Measurements from ENCODE around the gene LILRB1.
"Not testable (repeated sequence)": the region's sequence is repeated elsewhere in the genome, so short reads cannot be mapped to it uniquely, and the experiment has no call there.

The LILRB1 gene

DNA sequence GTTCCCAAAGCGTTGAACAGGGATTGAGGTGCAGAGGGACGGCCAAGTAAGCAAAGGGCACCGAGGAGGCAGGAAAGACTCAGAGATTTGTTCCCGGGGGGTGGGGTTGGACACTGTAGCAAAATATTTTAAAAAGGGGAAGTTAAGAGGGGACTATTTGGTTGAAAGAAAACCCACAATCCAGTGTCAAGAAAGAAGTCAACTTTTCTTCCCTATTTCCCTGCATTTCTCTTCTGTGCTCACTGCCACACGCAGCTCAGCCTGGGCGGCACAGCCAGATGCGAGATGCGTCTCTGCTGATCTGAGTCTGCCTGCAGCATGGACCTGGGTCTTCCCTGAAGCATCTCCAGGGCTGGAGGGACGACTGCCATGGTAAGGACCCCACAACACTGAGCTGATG, at the start of gene LILRB1:
Gene LILRB1 (plus strand): TSS at position 223 of the 400 bp plus-strand sequence. CDS start 590 bp downstream, outside the sequence.
- not testable (repeated sequence) for FAIRE-seq

DNA sequence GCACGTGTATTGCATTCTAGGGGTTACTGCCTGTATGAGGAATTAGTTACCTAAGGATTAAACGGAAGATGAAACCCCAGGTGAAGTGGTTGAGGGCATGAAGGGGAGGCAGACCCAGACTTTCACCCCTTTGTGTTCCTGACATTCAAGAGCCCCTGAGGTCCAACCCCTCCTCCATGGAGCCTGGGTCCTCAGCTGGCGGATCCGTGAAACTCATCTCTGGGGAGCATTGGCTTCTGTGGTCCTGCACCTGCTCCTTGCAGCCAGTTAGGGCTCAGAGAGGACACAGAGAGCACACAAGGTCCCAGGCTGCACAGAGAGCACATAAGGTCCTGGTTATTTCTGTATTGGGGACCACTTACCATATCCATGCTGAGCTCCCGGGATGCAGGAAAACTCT, 43.9 kb upstream of the LILRB1 start:
- no peak for FAIRE-seq

DNA sequence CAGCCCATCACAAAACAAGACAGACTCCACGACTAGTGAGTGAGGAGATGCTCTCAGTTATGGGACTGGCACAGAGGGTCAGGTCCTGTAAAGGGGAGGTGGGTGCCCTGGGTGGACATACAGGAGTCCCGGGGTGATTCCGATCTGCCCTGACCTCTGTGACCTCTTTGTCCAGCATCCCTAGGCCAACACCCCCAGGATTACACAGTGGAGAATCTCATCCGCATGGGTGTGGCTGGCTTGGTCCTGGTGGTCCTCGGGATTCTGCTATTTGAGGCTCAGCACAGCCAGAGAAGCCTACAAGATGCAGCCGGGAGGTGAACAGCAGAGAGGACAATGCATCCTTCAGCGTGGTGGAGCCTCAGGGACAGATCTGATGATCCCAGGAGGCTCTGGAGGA, 43.3 kb upstream of the LILRB1 start:
- no peak for FAIRE-seq

DNA sequence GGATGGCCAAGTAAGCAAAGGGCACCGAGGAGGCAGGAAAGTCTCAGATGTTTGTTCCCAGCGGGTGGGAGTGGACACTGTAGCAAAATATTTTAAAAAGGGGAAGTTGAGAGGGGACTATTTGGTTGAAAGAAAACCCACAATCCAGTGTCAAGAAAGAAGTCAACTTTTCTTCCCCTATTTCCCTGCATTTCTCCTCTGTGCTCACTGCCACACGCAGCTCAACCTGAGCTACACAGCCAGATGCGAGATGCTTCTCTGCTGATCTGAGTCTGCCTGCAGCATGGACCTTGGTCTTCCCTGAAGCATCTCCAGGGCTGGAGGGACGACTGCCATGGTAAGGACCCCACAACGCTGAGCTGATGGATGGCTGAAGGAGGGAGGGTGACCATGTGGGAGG, 36.8 kb upstream of the LILRB1 start, which contains the start of gene LILRA1:
Gene LILRA1 (plus strand): TSS at position 188 of the 400 bp plus-strand sequence. CDS start 613 bp downstream, outside the sequence.
- FAIRE-seq = not testable (repeated sequence)

DNA sequence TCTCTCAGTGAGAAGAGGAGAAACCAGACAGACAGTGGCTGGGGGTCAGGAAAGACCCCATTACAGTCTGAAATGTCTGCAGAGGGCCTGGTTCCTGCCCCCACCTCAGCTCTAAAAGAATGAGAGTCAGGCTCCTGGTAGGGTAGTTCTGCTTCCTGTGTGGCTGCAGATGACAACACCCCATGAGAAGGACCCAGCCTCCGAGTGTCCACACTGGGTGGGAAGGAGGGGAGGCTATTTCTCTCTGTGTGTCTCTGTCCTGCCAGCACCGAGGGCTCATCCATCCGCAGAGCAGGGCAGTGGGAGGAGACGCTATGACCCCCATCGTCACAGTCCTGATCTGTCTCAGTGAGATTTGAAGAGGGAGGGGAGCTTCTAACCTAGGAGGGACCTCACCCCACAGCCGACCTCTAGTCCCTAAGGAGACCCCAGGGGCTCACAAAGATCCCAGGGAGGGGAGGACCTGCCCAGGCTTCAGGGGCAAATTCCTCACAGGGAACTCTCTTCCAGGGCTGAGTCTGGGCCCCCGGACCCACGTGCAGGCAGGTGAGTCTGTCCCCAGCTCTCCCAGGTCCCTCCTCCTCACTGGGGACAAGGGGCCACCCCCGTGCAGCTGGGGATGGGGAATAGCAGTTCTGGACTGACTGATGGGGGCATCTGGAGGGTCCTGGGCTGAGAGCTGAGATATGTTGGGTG, 36.2 kb upstream of the LILRB1 start:
- not testable (repeated sequence) for FAIRE-seq

DNA sequence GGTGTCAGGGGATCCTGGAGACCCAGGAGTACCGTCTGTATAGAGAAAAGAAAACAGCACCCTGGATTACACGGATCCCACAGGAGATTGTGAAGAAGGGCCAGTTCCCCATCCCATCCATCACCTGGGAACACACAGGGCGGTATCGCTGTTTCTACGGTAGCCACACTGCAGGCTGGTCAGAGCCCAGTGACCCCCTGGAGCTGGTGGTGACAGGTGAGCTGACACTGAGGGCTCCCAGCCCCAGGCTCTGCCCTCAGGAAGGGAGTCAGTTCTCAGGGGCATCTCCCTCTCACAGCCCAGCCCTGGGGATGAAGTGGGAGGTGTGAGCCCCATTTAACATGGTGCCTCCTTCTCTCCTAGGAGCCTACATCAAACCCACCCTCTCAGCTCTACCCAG, 35.5 kb upstream of the LILRB1 start:
- FAIRE-seq = no peak

DNA sequence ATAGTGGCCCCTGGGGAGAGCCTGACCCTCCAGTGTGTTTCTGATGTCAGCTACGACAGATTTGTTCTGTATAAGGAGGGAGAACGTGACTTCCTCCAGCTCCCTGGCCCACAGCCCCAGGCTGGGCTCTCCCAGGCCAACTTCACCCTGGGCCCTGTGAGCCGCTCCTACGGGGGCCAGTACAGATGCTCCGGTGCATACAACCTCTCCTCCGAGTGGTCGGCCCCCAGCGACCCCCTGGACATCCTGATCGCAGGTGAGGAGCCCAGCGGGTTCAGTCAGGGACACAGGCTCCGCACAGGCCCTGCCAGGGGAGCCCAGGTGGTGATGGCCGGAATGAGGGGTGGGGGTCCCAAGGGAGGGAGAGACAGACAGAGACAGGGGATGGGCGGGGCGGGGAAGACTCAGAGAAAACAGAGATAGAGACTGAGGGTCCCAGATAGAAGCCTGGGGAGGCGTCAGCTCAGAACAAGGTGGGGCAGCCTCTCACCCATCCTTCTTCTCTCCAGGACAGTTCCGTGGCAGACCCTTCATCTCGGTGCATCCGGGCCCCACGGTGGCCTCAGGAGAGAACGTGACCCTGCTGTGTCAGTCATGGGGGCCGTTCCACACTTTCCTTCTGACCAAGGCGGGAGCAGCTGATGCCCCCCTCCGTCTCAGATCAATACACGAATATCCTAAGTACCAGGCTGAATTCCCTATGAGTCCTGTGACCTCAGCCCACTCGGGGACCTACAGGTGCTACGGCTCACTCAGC, 34.4 kb upstream of the LILRB1 start:
- not testable (repeated sequence) for FAIRE-seq

DNA sequence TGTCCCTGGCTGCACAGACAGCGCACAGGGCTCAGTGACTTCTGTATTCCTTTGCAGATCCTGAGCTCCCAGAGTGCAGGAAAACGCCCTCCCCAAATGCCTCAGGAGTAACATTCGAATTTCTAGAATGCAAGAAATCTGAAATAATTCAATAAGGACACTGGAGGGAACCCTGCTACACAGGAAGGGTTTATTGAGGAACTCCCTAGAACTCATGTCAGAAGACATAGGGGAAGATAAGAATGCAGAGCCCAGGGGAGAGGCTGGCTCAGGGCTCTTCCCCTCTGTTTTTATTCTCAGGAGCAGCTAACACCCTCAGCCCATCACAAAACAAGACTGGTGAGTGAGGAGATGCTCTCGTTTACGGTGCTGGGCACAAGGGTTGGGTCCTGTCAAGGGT, 30.1 kb upstream of the LILRB1 start:
- FAIRE-seq = no peak

DNA sequence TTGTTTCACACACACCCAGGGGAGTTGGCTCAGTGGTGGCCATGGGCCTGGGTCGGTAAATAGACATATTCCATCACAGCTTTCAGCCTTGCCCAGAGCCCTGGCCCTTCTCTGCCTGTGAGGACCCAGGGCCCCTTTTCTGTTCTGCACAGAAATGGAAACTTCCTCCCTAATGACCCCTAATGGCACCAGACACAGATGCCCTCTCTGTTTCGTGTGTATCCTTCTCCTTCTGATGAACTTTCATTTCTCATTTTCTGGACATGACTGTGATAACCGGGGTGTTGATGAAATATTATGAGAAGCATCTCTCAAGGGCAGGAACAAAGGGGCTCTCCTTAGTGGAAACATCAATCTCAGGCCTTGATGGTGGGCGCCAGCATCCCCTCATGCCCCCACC, 24.1 kb upstream of the LILRB1 start:
- FAIRE-seq = no peak

DNA sequence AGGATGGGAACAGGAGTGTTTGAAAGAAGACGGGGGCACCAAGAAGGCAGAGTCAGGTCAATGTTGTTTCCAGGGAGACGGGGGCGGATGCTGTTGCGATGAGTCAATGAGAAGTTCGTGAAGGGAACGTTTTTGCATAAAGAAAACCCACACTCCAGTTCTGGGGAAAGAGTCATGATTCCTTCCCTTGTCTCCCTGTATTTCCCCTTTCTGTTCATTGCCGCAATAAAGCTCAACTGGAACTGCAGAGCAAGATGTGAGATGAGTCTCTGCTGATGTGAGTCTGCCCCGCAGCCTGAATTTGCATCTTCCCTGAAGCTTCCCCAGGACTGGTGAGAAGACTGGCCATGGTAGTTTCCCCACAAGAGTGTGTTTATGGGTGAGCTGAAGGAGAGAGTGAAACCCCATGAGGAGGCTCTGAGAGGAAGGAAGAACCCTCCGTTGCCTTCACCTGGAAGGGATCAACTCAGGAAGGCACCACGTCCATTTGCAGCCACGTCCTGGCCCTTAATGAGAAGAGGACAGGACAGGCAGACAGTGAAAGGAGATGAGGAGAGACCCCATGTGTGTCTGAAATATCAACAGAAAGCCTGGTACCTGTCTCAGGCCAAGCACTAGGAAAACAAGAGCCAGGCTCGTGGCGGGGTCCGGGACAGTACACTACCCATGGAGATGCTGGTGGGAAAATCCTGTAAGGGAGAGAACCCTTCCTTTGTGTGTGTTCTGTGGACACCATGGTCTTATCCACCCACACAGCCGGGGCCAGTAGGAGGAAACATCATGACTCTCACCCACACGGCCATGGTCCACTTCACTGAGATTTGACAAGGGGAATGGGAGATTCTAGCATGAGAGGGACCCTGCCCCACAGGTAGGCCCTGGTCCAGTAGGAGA, 23.1 kb upstream of the LILRB1 start:
- no peak for FAIRE-seq

DNA sequence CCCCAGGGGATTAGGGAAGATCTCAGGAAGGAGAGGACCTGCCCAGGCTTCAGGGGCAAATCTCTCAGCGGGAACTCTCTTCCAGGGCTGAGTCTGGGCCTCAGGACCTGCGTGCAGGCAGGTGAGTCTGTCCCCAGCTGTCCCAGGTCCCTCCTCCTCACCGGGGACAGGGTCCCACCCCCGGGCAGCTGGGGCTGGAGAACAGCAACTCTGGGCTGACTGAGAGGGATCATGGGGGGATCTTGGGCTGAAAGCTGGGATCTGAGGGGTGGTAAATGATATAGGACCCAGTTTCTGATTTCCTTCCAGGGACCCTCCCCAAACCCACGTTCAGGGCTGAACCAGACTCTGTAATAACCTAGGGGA, 22.5 kb upstream of the LILRB1 start:
- no peak for FAIRE-seq

DNA sequence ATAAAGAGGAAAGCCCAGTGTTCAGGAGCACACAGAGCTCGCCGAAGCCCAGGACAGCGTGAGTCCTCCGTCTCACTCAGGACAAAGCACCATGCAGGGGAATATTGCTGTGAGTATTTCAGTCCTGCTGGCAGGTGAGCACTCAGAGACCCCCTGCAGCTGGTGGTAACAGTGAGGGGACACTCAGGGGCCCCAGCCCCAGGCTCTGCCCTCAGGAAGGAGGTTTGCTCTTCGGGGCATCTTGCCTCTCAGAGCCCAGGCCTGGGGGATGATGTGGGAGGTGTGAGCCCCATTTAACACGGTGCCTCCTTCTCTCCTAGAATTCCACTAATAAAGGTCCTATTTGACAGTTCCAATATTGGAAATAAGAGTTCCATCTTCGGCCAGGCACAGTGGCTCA, 22.1 kb upstream of the LILRB1 start:
- no peak for FAIRE-seq

DNA sequence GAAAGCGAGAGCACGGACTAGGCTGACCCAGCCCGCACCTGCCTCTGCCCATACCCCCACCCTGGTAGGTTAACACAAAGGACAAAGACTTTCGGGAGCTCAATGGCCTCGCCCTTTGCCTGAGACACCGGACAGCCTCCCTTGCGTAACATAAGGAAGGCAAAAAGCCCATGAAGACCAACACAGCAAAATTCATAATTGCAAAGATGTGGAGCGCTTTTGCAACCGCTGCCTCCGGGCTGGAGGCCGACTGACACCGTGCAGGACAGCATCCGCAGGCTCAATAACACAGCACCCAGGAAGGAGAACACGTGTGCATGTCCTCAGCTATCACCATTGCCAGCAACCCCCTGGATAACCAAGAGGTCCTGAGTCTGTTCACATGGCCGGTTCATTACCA, 21.5 kb upstream of the LILRB1 start:
- no peak for FAIRE-seq

DNA sequence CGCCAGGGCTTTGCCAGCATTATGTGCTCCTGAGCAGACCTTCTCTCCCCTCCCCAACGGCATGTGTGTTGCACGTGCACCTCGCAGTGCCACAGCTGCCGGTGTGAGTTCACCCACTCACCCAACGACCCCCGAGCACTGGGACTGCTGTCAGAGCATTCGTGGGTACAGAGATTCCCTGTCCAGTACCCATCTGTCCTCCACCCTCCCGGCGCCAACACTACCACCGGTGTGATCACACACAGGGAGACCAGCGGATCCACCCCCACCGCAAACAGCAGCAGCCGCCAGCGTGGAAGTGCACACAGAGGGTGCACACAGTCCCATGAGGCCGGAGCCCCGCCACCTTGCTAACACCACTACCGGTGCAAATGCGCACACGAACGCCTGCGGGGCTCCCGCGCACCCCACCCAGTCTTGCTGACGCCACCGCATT, 20.9 kb upstream of the LILRB1 start:
- FAIRE-seq = no peak

DNA sequence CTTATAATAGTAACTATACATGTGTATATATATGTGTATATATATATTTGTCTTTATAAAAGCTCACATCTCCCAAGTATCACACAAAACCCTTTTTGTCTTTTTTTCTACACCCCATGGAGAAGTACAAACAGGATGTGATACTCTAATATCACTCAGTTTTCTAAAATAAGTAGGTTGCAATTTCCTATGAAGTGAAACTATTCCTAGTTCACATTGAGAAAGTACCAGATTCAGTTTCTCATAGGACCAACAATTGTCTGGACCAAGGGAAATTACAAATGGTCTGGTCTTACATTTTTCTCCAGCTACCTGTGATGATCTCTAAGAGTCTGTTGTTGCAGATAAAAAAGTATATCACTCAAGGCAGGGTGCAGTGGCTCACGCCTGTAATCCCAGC, 17.9 kb upstream of the LILRB1 start:
- FAIRE-seq = no peak

DNA sequence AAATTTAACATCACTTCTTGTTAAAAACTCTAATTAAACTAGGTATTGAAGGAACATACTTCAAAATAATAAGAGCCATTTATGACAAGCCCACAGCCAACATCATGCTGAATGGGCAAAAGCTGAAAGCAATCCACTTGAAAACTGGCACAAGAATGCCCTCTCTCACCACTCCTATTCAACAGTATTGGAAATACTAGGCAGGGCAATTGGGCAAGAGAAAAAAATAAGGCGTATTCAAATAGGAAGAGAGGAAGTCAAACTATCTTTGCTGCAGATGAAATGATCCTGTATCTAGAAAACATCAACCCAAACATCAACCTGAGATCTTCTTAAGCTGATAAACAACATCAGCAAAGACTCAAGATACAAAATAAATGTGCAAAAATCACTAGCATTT, 15.6 kb upstream of the LILRB1 start:
- FAIRE-seq = no peak

DNA sequence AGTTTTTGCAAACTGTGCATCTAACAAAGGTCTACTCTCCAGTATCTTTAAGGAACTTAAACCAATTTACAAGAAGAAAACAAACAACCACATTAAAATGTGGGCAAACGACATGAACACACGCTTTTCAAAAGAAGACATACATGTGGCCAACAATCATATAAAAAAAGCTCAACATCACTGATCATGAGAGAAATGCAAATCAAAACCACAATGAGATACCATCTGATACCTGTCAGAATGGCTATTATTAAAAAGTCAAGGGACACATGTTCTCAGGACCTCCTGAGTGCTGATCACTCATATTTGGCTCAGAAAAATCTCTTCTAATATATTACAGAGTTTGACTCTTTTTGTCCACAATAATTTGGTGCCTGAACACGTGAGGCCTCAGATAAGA, 14.2 kb upstream of the LILRB1 start:
- FAIRE-seq = no peak

DNA sequence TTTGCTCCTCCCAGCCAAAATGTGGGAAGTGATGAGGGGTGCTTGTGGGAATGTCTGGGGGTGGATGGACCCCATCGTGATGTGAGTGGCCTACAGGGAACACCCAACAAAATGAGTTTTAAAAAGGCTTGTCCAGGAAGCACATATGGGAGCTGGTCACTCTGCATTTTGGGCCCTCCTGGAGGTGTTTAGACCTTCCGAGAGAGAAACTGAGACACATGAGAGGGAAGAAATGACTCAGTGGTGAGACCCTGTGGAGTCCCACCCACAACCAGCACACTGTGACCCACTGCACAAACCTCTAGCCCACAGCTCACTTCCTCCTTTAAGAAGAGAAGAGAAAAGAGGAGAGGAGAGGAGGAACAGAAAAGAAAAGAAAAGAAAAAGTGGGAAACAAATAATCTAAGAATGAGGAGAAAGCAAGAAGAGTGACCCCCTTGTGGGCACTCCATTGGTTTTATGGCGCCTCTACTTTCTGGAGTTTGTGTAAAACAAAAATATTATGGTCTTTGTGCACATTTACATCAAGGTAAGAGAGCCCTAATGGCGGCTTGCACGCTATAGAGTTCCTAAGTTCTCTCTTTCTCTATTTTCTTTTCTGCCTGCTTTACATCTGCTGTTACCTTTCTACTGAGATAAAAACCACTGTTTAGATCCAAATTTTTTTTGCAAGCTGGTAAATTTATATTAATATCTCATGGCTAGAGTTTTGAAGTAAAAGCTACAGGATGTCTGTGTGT, 13.3 kb upstream of the LILRB1 start:
- no peak for FAIRE-seq

DNA sequence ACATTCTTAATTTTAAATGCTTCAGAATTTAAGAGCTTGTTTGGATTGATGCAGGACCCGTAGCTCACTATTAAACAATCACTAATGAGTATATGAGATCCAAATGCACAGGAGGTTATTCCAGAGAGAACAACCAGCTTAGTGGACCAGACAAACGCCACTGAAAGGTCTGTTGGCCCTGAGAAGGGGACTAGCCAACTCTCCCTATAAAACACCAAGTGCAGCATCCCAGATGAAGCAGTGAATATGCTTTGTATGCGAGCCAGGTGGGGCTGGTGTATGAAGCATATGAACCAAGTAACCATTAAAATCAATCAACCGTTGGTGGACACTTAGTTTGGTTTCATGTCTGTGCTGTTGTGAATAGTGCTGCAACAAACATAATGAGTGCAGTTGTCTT, 9.8 kb upstream of the LILRB1 start:
- no peak for FAIRE-seq

DNA sequence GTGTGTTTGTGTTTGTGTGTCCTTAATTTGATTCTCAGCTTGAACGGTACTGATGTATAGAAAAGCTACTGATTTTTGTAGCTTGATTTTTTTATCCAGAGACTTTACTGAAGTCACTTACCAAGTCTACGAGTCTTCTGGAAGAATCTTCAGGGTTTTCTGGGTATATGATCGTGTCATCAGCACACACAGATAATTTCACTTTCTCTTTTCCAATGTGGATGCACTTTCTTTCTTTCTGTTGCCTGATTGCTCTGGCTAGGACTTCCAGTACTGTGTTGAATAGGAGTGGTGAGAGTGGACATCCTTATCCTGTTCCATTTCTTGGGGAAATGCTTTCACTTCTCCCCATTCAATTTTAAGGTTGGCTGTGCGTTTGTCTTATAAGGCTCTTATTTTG, 7.9 kb upstream of the LILRB1 start:
- FAIRE-seq = no peak

DNA sequence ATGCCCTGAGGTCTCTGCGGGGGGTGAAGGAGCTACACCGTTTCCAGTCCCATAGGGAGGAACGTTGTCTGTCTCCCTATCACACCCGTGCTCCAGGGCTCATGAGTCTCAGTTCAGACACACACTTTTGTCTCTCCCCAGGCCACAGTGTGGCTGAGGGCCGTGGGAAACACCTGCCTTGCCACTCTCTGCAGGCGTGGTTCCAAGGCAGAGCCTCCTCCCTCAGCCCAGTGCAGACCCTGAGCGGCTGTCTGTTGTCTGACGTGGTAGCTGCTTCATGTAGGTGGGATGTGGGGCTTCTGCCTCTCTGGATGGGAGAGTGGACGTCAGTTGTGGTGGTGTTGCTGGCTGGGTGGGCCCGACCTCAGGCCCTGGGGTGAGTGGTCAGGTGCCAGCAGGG, 6.0 kb upstream of the LILRB1 start:
- FAIRE-seq = not testable (repeated sequence)

DNA sequence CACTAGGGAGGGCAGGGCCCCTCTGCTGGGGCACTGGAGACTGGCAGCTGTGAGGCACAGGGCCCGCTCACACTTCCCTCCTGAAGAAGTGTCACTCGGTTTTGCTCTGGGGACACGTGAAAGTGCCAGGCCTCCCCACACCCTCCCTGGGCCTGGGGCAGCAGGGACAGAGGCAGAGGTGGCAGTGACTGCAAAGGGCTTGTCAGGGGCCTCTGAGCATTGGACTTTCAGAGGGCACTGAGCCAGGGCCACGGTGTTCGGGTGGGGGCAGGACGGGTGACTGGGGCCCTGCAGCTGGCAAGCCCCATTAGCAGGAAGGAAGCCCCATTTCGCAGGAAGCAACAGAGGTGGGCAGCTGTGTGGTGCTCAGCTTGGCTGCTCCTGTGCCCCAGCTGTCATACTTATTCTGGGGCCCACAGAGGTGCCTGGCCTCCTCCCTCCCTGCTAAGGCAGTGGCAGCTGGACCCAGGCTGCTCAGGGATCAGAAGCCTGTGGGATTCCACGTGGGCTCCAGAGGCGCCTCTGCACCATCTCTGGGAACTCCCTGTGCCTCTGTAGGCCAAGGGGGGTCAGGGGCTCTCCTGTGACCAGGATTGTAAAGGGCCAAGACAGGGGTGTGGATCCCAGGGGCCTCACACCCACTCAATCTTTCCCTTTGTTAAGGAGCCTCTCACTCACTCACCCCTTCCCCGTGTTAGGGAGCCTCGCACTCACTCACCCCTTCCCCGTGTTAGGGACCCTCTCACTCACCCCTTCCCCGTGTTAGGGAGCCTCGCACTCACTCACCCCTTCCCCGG, 5.2 kb upstream of the LILRB1 start:
- not testable (repeated sequence) for FAIRE-seq
